HG03565 (cell line): ENCODE measurements around the gene ANO10.
"Not testable (repeated sequence)": the region's sequence is repeated elsewhere in the genome, so short reads cannot be mapped to it uniquely, and the experiment has no call there.

Experiments used
- ATAC-seq: cut with Tn5 transposase; IDR thresholded peaks from one replicate; pipeline ENCODE4 v1.9.1; 2021; ENCODE audit warnings: mild to moderate bottlenecking, moderate library complexity; ENCODE audit not compliant: unreplicated experiment

ANO10 gene

DNA sequence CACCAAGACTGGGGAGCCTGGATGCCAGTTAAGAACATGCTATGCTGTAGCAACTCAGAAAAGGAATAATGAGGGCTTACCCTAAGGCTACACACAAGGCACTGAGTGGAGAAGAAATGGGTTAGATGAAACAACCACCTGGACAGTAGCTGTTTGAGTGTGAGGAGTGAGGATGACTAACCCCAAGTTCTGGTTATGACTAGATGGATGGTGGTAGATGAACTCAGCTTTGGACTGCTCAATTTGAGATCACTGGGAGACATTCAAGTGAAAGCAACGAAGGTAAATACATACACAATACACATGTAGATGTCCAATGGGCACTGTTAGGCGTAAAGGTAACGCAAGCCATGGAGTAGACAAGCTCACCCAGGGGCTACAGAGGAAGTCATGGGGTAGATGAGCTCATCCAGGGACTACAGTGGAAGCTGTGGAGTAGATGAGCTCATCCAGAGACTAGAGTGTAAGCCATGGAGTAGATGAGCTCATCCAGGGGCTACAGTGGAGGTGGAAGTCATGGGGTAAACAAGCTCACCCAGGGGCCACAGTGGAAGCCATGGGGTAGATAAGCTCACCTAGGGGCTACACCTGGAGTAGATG, 98.3 kb downstream of the ANO10 start:
- peak; percentile 83 for ATAC-seq

DNA sequence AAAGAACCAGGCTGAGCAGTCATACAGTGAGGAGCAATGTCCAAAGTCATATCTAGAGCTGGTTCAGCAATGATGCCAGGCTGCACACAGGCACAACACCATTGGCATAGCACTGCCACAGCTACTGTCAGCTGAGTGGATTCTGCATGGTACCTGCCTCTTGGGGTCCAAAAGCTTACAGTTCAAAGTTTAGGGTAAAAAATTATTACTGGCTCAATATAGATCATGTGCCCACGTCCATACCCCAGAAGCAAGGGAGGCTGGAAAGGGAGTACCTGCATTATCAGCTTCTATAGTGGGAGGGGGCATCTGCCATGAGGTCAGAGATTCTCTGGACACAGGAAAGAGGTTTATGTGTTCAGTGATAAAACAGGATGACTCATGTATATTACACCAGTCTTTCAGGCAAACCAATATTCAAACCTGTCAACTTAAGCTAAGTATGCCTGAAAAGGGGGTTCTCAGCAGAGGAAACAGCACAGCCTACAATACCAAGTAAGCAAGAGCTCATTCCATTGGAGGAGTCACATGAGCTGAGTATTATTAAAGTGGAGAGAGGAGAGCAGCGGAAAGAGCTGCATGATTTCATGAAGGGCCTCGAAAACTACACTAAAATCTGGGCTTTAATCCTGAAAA, 99.0 kb downstream of the ANO10 start:
- no peak for ATAC-seq

- no peak for ATAC-seq
Observed at GRCh38 chr3:43521941-43522340, 99.9 kb downstream of the ANO10 start.

DNA sequence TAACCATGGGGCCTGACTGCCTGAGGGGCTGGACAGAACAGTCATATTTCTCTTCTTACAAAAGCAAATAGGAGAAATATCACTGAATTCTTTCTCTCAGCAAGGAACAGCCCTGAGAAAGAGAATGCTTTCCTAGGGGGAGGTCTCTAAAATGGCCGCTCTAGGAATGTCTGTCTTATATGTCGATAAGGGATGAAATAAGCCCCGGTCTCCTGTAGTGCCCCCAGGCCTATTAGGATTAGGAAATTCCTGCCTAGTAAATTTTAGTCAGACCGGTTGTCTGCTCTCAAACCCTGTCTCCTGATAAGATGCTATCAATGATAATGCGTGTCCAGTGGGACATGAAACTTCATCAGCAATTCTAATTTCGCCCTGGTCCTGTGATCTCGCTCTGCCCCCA, 103.3 kb downstream of the ANO10 start:
- not testable (repeated sequence) for ATAC-seq

DNA sequence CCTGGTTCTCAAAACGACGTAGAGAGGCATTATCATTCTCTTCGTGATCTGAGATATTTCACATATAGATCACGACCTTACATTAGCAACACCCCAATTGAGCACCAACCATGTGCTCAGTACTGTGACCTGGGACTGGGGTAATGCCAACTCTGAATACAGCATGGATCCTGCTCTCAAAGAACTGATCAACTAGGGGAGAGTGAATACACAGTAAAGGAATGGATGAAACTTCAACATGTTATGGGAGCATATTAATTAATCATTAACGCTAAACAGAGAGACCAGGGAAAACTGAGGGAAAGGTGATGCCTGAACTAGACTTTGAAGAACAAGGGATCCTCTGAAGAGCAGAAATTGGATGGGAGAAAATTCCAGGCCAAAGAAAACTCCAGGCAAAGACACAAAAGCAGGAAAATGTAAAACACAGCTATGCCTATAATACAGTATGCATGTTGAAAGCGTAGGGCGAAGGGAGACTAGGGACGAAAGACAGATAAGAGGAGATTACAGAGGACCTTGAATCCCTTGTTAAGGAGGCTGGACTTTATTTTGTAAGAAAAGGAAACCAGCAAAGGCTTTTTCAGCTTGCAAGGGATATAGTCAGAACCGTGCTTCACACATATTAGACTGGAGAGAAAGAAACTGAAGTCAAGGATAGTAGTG, 105.7 kb downstream of the ANO10 start:
- ATAC-seq = no peak

GRCh38 chr3:43515208-43515917, 106.4 kb downstream of the ANO10 start:
- no peak for ATAC-seq

DNA sequence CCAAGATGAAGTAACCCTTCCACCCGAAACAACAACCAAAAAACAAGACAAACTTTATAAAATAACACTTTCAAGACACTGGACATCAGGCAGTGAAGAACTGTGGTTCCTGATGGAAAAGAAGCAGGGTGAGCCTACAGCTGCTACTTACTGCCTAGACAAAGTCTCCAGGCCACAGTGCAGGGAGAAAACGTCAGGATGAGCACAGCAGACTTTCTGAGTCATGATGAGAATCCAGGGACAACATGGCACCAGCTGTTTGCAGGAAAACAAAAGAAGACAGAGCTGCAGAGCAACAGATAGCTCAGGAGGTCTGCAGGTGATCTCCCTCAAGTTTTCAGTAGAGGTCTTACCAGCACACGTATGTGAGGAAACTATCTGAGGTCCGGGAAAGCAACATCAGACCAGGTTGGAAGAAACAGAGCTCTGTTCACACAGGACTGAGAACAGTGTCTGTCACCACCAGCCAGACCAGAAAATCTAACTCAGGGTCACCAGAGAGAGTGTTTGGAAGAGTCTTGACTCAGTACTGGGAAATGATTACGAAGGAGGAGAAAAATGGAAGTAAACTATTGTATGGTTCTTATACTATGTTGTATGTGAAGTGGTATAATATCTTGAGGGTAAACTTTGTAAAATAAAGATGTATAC, 108.9 kb downstream of the ANO10 start:
- ATAC-seq = no peak

GRCh38 chr3:43506644-43507043, 115.2 kb downstream of the ANO10 start:
- ATAC-seq = no peak

- no peak for ATAC-seq
Observed at GRCh38 chr3:43505351-43505750, 116.5 kb downstream of the ANO10 start.

DNA sequence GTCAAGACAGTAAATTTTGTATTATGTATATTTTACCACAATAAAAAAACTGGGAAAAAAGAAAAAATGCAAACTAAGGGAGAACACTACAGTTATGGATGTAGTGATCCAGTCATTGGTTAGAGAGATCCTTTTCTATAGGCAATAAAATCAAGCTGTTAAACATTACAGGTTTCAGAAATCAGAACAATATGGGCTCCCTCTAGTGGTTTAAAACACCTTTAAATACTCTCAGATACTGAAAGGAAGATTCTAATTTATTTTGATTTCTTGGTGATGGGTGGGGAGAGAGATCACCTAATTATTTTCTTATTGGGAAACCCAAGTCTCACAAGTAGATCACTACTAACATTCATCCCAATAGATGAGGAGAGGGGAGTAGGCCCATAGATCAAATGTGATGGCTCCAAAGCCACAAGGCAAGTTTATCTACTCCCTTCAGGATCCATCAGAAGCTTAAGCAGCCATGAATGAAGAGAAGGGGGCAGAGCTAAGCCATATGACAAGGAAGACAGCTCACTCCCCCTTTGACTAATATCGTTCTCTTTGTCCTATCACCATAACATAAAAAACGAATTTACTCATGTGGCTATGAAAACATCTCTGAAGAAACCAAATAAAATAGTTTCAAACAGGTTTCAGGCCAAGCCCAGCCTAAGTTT, 118.6 kb downstream of the ANO10 start:
- ATAC-seq = no peak

DNA sequence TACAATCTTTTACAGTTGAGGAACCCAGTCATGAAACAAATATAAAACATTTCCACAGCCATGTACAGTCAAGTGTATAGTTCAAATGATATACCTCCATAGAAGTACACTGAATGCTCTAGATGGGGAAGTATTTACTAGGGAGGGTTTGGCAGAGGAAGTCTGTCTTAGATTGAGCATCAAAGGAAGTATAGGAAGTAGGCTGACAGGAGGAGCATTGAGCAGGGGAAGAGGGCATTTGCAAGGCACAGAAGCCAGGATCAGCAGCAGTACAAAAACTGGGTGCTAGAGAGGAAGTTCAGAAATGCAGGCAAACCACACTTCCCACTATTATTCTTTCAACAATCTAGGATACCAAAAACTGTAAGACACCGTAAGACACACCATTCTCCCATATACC, 122.6 kb downstream of the ANO10 start:
- ATAC-seq = no peak

DNA sequence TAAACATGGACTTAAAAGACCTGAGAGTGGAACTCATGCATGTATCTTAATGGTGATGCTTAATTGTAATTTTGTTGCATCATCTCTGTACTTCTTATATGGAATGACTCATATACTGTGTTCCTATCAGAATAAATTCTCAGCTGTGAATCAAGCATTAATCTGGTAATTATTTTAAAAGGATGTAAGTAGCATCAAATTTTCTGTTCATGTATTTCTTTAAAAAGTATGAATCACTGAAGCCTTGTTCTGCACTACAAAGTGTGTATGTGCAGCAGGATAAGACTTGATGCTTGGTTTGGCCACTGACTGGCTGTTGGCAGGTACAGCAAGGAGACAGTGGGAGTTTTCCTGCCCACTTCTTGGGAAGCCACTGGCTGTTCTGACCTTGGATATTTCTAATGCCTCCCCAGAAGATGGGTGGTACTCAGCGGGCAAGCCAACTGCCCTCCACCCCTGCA, 123.9 kb downstream of the ANO10 start:
- no peak for ATAC-seq

DNA sequence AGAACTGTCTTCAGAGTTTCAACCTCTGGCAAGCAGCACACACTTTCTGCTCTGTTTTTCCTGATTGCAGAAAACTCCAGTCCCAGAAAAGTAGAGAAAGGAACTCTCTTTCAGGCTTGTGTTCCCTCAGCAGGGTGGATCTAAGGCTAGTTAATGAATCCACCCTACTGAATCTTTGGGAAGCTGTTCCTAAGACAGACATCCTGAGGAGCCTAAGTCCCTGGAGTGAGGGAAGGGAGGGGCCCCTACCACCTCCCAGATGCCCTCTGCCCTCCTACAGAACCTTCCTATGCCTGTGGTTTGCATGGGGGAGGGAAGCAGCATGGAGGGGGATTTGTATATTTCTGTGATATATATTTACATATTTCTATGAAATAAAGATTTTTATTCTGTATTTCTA, 124.4 kb downstream of the ANO10 start:
- ATAC-seq = no peak

DNA sequence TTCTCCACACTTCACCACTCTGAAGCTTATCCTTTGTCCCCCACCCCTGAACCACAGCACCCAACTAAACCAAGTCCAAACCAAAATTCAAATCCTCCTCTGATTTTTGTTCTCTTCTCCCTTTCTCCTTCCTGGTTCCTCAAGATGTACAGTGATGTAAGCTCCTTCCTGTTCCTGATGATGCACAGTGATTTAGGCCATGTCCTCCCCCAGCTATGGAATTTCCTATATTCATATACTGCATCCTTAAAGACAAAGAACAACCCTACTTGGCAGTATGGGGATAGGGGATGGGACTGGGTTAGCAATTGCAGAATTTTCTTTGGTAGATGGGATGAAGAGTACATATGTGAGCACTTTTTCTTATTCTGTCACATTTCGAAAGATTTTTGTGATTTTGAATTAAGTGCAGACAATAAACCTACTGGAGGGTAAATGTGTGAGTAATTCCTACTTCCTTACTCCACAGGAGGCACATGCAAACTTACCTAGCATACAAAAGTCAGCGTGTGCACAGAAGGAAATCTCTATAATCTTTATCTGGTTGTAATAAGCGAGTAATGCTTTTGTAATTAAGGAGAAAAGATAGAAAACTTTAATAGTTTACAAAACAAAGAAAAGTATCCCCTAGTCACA, 125.0 kb downstream of the ANO10 start:
- ATAC-seq = no peak

- not testable (repeated sequence) for ATAC-seq
Observed at GRCh38 chr3:43492932-43493331, 128.9 kb downstream of the ANO10 start.

- not testable (repeated sequence) for ATAC-seq
Observed at GRCh38 chr3:43491807-43492206, 130.0 kb downstream of the ANO10 start.

DNA sequence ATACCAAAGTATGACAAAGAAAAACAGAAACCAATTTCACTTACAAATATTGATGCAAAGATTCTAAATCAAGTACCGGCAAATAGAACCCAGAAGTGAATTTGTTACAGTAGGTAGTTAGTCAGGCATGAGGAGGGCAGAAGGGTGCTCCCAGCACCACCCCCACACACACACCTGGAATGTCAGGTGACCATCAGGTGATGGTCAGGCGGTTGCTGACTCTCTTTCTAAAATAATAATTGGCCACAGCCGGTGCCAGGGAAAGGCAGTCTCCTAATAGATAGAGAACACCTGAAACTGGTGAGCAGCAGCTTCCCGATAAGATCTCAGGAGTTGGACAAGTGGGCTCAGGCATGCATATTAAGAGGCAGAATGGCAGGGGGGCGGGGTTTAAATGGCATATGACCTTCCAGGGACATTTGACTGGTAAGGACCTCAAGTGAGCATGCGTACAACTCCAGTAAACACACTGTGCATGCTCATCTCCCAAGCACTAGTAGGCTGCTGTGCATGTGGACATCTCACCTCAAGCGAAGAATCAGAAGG, 131.1 kb downstream of the ANO10 start:
- ATAC-seq = no peak

- no peak for ATAC-seq
Observed at GRCh38 chr3:43489930-43490329, 131.9 kb downstream of the ANO10 start.

GRCh38 chr3:43485931-43486330, 135.9 kb downstream of the ANO10 start:
- ATAC-seq = no peak

DNA sequence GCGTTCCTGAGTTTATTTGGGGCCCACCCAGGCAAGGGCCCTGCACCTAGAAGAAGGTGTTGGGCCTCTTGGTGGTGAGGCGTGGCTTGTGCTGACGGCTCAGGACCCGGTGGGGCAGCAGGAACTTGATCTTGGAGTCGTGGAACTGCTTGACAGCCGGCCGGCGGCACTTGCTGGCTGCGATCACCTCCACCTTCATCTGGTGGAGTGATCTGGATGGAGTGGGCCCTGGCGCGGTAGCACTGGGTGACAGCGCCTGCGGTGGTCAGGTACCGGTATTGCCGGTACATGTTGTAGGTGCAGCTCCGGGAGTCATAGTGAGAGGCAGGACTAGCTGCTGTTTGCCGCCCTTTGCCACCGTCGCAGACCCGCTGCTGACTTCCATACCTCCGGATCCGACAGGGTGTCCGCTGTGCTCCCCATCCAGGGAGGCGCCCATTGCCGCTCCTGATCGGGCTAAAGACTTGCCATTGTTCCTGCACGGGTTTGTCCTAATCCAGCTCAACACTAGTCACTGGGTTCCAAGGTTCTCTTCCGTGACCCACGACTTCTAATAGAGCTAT, 136.8 kb downstream of the ANO10 start:
- ATAC-seq = no peak
